H1 (cell line): ENCODE measurements around the gene ZNF398. TPM values are rescaled to one million over a fixed set of nuclear protein-coding genes. Genes with fewer than 3 reads are reported as not detected.

ENCODE experiments used
- CTCF ChIA-PET: fragments of 300-600 bp; sonication (Branson Sonifier 250); formaldehyde crosslinking; loops from one replicate; lab custom pipeline; 2021; ENCODE audit not compliant: partially characterized antibody; lab: Charles Lee
- POLR2A ChIA-PET: fragments of 300-600 bp; sonication (Branson Sonifier 250); formaldehyde crosslinking; loops from one replicate; lab custom pipeline; 2021; ENCODE audit warnings: inconsistent platforms; ENCODE audit not compliant: partially characterized antibody; lab: Charles Lee
- DNase-seq, 2 experiments: peaks; one replicate each; pipeline versions ENCODE4 v3.0.0 to v3.0.0-alpha.2; 2010 to 2022; ENCODE audit warnings: low spot score in 2 of 2, low read depth in 1 of 2, mixed read lengths in 1 of 2
- FAIRE-seq: peaks from 2 replicates; lab custom pipeline; 2011; peaks lifted over from hg19 to GRCh38; lab: Jason Lieb, UNC
- H2AFZ ChIP-seq: 2 replicates; pipeline ENCODE4 v1.8.1; 2012; ENCODE audit warnings: low read length, inconsistent platforms
- H2AK5ac ChIP-seq: 2 replicates; pipeline ENCODE4 v1.6.1; 2013; ENCODE audit warnings: low read depth, low read length
- H2BK120ac ChIP-seq: replicated peaks from 2 replicates; pipeline ENCODE3; 2013; ENCODE audit warnings: low read depth, low read length, inconsistent platforms
- H2BK12ac ChIP-seq: 2 replicates; pipeline ENCODE4 v1.6.1; 2013; ENCODE audit warnings: low read depth, low read length
- H2BK15ac ChIP-seq: 2 replicates; pipeline ENCODE4 v1.6.1; 2013; ENCODE audit warnings: low read length
- H2BK20ac ChIP-seq: 2 replicates; pipeline ENCODE4 v1.6.1; 2013; ENCODE audit warnings: low read length
- H2BK5ac ChIP-seq: 2 replicates; pipeline ENCODE4 v1.6.1; 2013; ENCODE audit warnings: low read depth, low read length
- H3K14ac ChIP-seq: 2 replicates; pipeline ENCODE4 v1.6.1; 2013; ENCODE audit warnings: inconsistent platforms; ENCODE audit not compliant: insufficient read length
- H3K18ac ChIP-seq: 2 replicates; pipeline ENCODE4 v1.6.1; 2013; ENCODE audit warnings: low read length; ENCODE audit errors: extremely low read depth
- H3K23ac ChIP-seq: 2 replicates; pipeline ENCODE4 v1.6.1; 2013; ENCODE audit warnings: inconsistent platforms; ENCODE audit not compliant: insufficient read length
- H3K23me2 ChIP-seq: 2 replicates; pipeline ENCODE4 v1.6.1; 2013; ENCODE audit warnings: low read depth, low read length
- H3K27ac ChIP-seq: 2 replicates; pipeline ENCODE4 v1.6.1; 2011; ENCODE audit warnings: low read depth, low read length, inconsistent platforms
- H3K27me3 ChIP-seq, 4 experiments: replicated peaks in 1 of 4; 1 replicate in 1 of 4; 2 replicates in 3 of 4; pipeline versions ENCODE4 v1.6.1 to v1.8.1; 2011 to 2013; ENCODE audit warnings: low read length in 3 of 4, mild to moderate bottlenecking in 3 of 4, inconsistent platforms in 2 of 4, mixed read lengths in 2 of 4, moderate library complexity in 1 of 4; ENCODE audit not compliant: control insufficient read depth in 3 of 4, insufficient read depth in 3 of 4; ENCODE audit errors: extremely low read depth in 1 of 4
- H3K36me3 ChIP-seq, 4 experiments: 2 replicates each; pipeline versions ENCODE4 v1.6.1 to v1.8.1; 2011 to 2013; ENCODE audit warnings: mild to moderate bottlenecking in 4 of 4, low read length in 3 of 4, moderate library complexity in 2 of 4, control low read depth in 1 of 4, inconsistent platforms in 1 of 4; ENCODE audit not compliant: insufficient read depth in 4 of 4, control insufficient read depth in 2 of 4
- H3K4ac ChIP-seq: replicated peaks from 2 replicates; pipeline ENCODE3; 2013; ENCODE audit warnings: low read length, low read depth, mixed read lengths, inconsistent platforms; ENCODE audit not compliant: insufficient read length
- H3K4me1 ChIP-seq, 4 experiments: replicated peaks in 1 of 4; 1 replicate in 1 of 4; 2 replicates in 3 of 4; pipeline versions ENCODE4 v1.6.1 to v1.8.1; 2011 to 2013; ENCODE audit warnings: low read length in 3 of 4, inconsistent platforms in 2 of 4, mixed read lengths in 1 of 4; ENCODE audit not compliant: insufficient read depth in 4 of 4, control insufficient read depth in 3 of 4
- H3K4me2 ChIP-seq, 2 experiments: 2 replicates each; pipeline versions ENCODE4 v1.6.1 to v1.8.1; 2011 to 2013; ENCODE audit warnings: low read depth in 2 of 2, low read length in 2 of 2, control low read depth in 1 of 2, inconsistent platforms in 1 of 2, mild to moderate bottlenecking in 1 of 2; ENCODE audit not compliant: insufficient read depth in 1 of 2
- H3K4me3 ChIP-seq, 4 experiments: fragments of 200-600, 300-600 bp in 1 of 4; sonication (generic), shearing (Covaris generic), sonication (Bioruptor Twin) in 1 of 4; 2 replicates each; pipeline versions ENCODE4 v1.5.1 to v1.8.1; 2011 to 2016; ENCODE audit warnings: low read length in 4 of 4, low read depth in 3 of 4, control low read depth in 2 of 4, inconsistent platforms in 2 of 4, mild to moderate bottlenecking in 2 of 4, mixed read lengths in 1 of 4, moderate library complexity in 1 of 4; ENCODE audit not compliant: insufficient read depth in 2 of 4; ENCODE audit errors: extremely low read depth in 1 of 4
- H3K56ac ChIP-seq: replicated peaks from 2 replicates; pipeline ENCODE3; 2013; ENCODE audit warnings: low read depth, mild to moderate bottlenecking, mixed read lengths, low read length, inconsistent platforms; ENCODE audit not compliant: insufficient read length
- H3K79me1 ChIP-seq: 2 replicates; pipeline ENCODE4 v1.6.1; 2013; ENCODE audit warnings: low read depth, low read length, control low read depth
- H3K79me2 ChIP-seq, 2 experiments: 2 replicates each; pipeline versions ENCODE4 v1.6.1 to v1.8.1; 2012 to 2013; ENCODE audit warnings: low read length in 2 of 2, mild to moderate bottlenecking in 2 of 2, inconsistent platforms in 1 of 2; ENCODE audit not compliant: insufficient read depth in 2 of 2, control insufficient read depth in 1 of 2
- H3K9ac ChIP-seq, 4 experiments: replicated peaks in 1 of 4; 1 replicate in 1 of 4; 2 replicates in 3 of 4; pipeline versions ENCODE4 v1.6.1 to v1.8.1; 2011 to 2013; ENCODE audit warnings: low read depth in 3 of 4, low read length in 3 of 4, control low read depth in 2 of 4, mild to moderate bottlenecking in 2 of 4, moderate library complexity in 2 of 4, inconsistent platforms in 1 of 4; ENCODE audit errors: extremely low read depth in 1 of 4
- H3K9me3 ChIP-seq, 2 experiments: 2 replicates each; pipeline versions ENCODE4 v1.6.1 to v1.8.1; 2012 to 2013; ENCODE audit warnings: mild to moderate bottlenecking in 2 of 2, moderate library complexity in 2 of 2, control low read depth in 1 of 2, inconsistent platforms in 1 of 2, low read depth in 1 of 2, low read length in 1 of 2, mixed read lengths in 1 of 2; ENCODE audit not compliant: insufficient read depth in 2 of 2
- H4K20me1 ChIP-seq, 2 experiments: replicated peaks in 1 of 2; 2 replicates each; pipeline versions ENCODE3 to v1.8.1; 2011 to 2013; ENCODE audit warnings: inconsistent platforms in 2 of 2, low read length in 2 of 2, mild to moderate bottlenecking in 1 of 2; ENCODE audit not compliant: insufficient read depth in 2 of 2, control insufficient read depth in 1 of 2
- H4K5ac ChIP-seq: 2 replicates; pipeline ENCODE4 v1.6.1; 2013; ENCODE audit warnings: low read length, low read depth, mixed read lengths, inconsistent platforms; ENCODE audit not compliant: insufficient read length
- H4K8ac ChIP-seq: 2 replicates; pipeline ENCODE4 v1.8.0; 2013; ENCODE audit warnings: mild to moderate bottlenecking, moderate library complexity, low read length, inconsistent platforms; ENCODE audit not compliant: insufficient read depth; ENCODE audit errors: extremely low read depth
- H4K91ac ChIP-seq: replicated peaks from 2 replicates; pipeline ENCODE3; 2013; ENCODE audit warnings: low read length, mixed read lengths, inconsistent platforms; ENCODE audit not compliant: insufficient read length
- BACH1 ChIP-seq: IDR thresholded peaks from 2 replicates; pipeline ENCODE4 v1.6.1; 2012; ENCODE audit warnings: low read length, improper control_type of control experiment
- BCL11A ChIP-seq, 2 experiments: IDR thresholded peaks; one replicate each; pipeline ENCODE4 v1.6.1; 2011; ENCODE audit warnings: low read depth in 2 of 2, low read length in 2 of 2, mild to moderate bottlenecking in 2 of 2
- CEBPB ChIP-seq: IDR thresholded peaks from 2 replicates; pipeline ENCODE4 v1.6.1; 2012; ENCODE audit warnings: low read depth, low read length
- EZH2 ChIP-seq: fragments of 200-600 bp; sonication (generic); IDR thresholded peaks from 2 replicates; pipeline ENCODE4 v1.7.1; 2012; ENCODE audit warnings: low read depth, mild to moderate bottlenecking, moderate library complexity, low read length, inconsistent platforms; ENCODE audit not compliant: severe bottlenecking
- GTF2F1 ChIP-seq: IDR thresholded peaks from 2 replicates; pipeline ENCODE4 v1.6.1; 2012; ENCODE audit warnings: low read depth, low read length, improper control_type of control experiment, borderline replicate concordance
- HDAC6 ChIP-seq: IDR thresholded peaks from one replicate; pipeline ENCODE4 v1.7.1; 2012; ENCODE audit warnings: low read depth, mild to moderate bottlenecking, inconsistent platforms, low read length, moderate library complexity
- POLR2AphosphoS5 ChIP-seq: IDR thresholded peaks from 2 replicates; pipeline ENCODE4 v1.6.1; 2011; ENCODE audit warnings: low read depth, low read length
- SAP30 ChIP-seq: fragments of 300-600 bp; sonication (generic); IDR thresholded peaks from 2 replicates; pipeline ENCODE4 v1.7.1; 2012; ENCODE audit warnings: low read length, moderate library complexity, mild to moderate bottlenecking, inconsistent platforms; ENCODE audit not compliant: insufficient read depth, insufficient replicate concordance
- SP2 ChIP-seq: IDR thresholded peaks from 2 replicates; pipeline ENCODE4 v1.6.1; 2012; ENCODE audit warnings: mild to moderate bottlenecking, low read length, inconsistent platforms
- SUZ12 ChIP-seq: fragments of 200-600 bp; sonication (generic); IDR thresholded peaks from 2 replicates; pipeline ENCODE4 v1.6.1; 2012; ENCODE audit warnings: mild to moderate bottlenecking, inconsistent platforms, low read length, moderate library complexity, mixed read lengths
- TAF1 ChIP-seq: IDR thresholded peaks from 2 replicates; pipeline ENCODE4 v1.6.1; 2011; ENCODE audit warnings: mild to moderate bottlenecking, low read depth, low read length
- TAF7 ChIP-seq: optimal IDR thresholded peaks from 2 replicates; pipeline ENCODE3; 2011; ENCODE audit warnings: low read depth, mild to moderate bottlenecking, inconsistent platforms, low read length, moderate library complexity, borderline replicate concordance
- WGBS, 2 experiments: shearing (Covaris generic) in 1 of 2; methylation state at CpG; one replicate each; pipeline versions ENCODE4 v1.1.6 to v1.1.7; 2013 to 2015; ENCODE audit warnings: low lambda C conversion rate in 2 of 2, mixed read lengths in 2 of 2, inconsistent platforms in 1 of 2, low coverage in 1 of 2, missing lambda C conversion rate in 1 of 2; ENCODE audit not compliant: insufficient replicate concordance in 2 of 2, insufficient coverage in 1 of 2, insufficient read length in 1 of 2; ENCODE audit errors: extremely low coverage in 1 of 2, missing lambda C conversion rate in 1 of 2; 5-methylcytosine and 5-hydroxymethylcytosine counted together
- polyA plus RNA-seq, 7 experiments: library from polyadenylated mRNA; depleted of rRNA in 3 of 7; stranded (reverse) in 5 of 7; unstranded in 2 of 7; fragments of >200 nt in 5 of 7; fragments of 200-250 nt in 2 of 7; gene quantifications; 1 replicate in 5 of 7; 2 replicates in 1 of 7; 4 replicates in 1 of 7; pipeline versions ENCODE4 v1.2.1 to v1.2.3, GENCODE V29; 2011 to 2013; ENCODE audit warnings: missing spikeins in 2 of 7, mixed read lengths in 2 of 7
- total RNA-seq: library from RNA; stranded (reverse); fragmentation: NEBNext Ultra II Directional; extraction: Animal tissue kit (Norgen Biotek cat#: 25700); gene quantifications from 2 replicates; pipeline ENCODE4 v1.2.1, GENCODE V29; 2021
- TF ChIP-seq, protein P1 (sequence below): IDR thresholded peaks from 2 replicates; pipeline ENCODE4 v1.6.1; 2012; ENCODE audit warnings: inconsistent platforms

ZNF398 gene
- total and polyA plus RNA-seq, 2 of the 8 experiments (the other 6 are each of a cell fraction or from before 2014, with no cell fraction given), result 52.7 to 63.5 TPM

DNA sequence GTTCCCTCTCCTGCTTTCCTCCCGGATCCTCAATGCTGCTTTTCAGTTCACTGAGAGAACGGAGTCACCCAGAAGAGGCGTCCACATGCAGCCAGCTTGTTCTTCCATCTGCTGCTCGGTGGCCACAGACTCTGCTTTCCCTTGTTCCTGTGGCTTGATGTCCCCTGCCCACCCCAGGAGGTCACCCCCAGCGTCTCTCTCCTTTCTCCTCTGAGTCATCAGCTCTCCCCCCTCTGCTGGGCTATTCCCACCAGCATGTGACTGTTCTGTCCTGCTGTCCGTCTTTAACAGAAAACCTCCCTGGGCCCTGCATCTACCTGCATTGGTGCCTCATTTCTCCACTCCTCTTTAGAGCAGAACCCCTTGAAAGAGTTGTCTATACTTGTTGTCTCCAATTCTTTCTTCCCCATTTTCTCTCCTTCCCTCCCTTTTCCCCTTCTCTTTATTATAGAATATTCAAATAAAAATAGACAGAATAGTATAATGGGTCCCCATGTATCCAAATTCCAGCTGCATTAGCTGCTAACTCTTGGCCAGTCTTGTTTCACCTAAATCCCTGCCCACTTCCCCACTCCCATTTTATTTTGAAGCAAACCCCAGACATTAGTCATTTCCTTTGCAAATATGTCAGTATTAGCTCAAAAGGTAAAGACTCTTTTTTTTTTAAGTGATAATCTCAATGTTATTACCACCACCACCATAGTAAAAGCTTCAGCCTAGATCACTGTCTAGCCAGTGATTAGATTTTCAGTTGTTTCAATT, 52.2 kb downstream of the ZNF398 start:
- DNase-seq (no peak), FAIRE-seq (no peak)
- peaks cover 3 to 41% of the 10 kb centered on the region in 2 experiments; a peak in 3 of 4 replicates for H3K79me2 ChIP-seq
- ChIA-PET CTCF (interaction anchor here (0.6 to 1.1 kb wide), 2 partner anchors 60 to 115 kb away, joined by 3 to 4 read pairs; no protein-coding TSS in a partner anchor), POLR2A (interaction anchor here (1.0 to 7.8 kb wide), 2 partner anchors 9 to 13 kb away, joined by 3 to 82 read pairs; no protein-coding TSS in a partner anchor)
- no peak overlapping the region for H3K9ac ChIP-seq
- H3K14ac ChIP-seq, result no peak overlapping the region
- H2AK5ac ChIP-seq, result no peak overlapping the region
- H2BK5ac ChIP-seq, result no peak overlapping the region
- no peaks in the 10 kb centered on the region for H3K27me3 ChIP-seq
- H2BK120ac ChIP-seq, result no peak overlapping the region
- H4K8ac ChIP-seq, result no peak overlapping the region
- no peak overlapping the region for H2BK12ac ChIP-seq
- no peak overlapping the region for H3K27ac ChIP-seq
- no peak overlapping the region for H3K4me2 ChIP-seq
- peaks cover 5% of the 10 kb centered on the region; the same call in 1 of the 2 replicates for H3K23me2 ChIP-seq
- peaks cover 7% of the 10 kb centered on the region in 2 experiments for H4K20me1 ChIP-seq
- H4K91ac ChIP-seq, result no peak overlapping the region
- peaks cover 0 to 5% (median 4%) of the 10 kb centered on the region in 4 experiments; a peak in 5 of 7 replicates for H3K4me1 ChIP-seq
- no peak overlapping the region for H3K18ac ChIP-seq
- H3K79me1 ChIP-seq, result peaks cover 12% of the 10 kb centered on the region
- TF ChIP-seq POLR2AphosphoS5, result no peak
- no peak for TF ChIP-seq TAF7
- TF ChIP-seq EZH2, result no peak
- no peak for TF ChIP-seq CEBPB
- TF ChIP-seq SUZ12, result no peak
- TF ChIP-seq BCL11A (IDR thresholded peaks at IDR 0.05; ENCODE audit: low read depth in 2 of 2, low read length in 2 of 2), result no peak
- TF ChIP-seq TAF1, result no peak
- no peak for TF ChIP-seq SAP30
- no peak for TF ChIP-seq SP2
- no peak for TF ChIP-seq HDAC6
- TF ChIP-seq, protein P1, sequence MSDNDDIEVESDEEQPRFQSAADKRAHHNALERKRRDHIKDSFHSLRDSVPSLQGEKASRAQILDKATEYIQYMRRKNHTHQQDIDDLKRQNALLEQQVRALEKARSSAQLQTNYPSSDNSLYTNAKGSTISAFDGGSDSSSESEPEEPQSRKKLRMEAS, result no peak
- no peak for TF ChIP-seq BACH1
- no peak for TF ChIP-seq GTF2F1
- H3K36me3 ChIP-seq, result peaks cover 26 to 54% (median 45%) of the 10 kb centered on the region in 4 experiments
- H3K23ac ChIP-seq, result no peak overlapping the region
- H3K9me3 ChIP-seq, result no peaks in the 10 kb centered on the region
- no peak overlapping the region for H2BK15ac ChIP-seq
- no peak overlapping the region for H2AFZ ChIP-seq
- H3K4ac ChIP-seq, result no peak overlapping the region
- WGBS, 2 experiments, result 84% methylated on average over 6 of the region's 6 CpGs; no CpG with 5 or more reads in 1 of the 2 experiments
- no peak overlapping the region for H2BK20ac ChIP-seq
- H3K56ac ChIP-seq, result no peak overlapping the region
- no peak overlapping the region for H3K4me3 ChIP-seq
- no peak overlapping the region for H4K5ac ChIP-seq
